Hindlimb muscle (tissue), 1 donor: ENCODE data around the gene NCAM1. TPM values are rescaled to one million over a fixed set of nuclear protein-coding genes. Genes with fewer than 3 reads are reported as not detected.

ENCODE experiments used
- DNase-seq: peaks from one replicate; pipeline ENCODE4 v3.0.0-alpha.2; 2013
- polyA plus RNA-seq: library from polyadenylated mRNA; unstranded; fragments of 120-200 nt; gene quantifications from one replicate; pipeline ENCODE4 v1.2.1, GENCODE V29; 2013; ENCODE audit not compliant: insufficient read length

Gene NCAM1
- polyA plus RNA-seq, 1 donor: 183 TPM

GRCh38 chr11:113260541-113260940, 299.3 kb downstream of the NCAM1 start:
- no peak for DNase-seq

- no peak for DNase-seq
Observed at GRCh38 chr11:113261709-113262475, 300.7 kb downstream of the NCAM1 start.

GRCh38 chr11:113262594-113262993, 301.4 kb downstream of the NCAM1 start:
- no peak for DNase-seq

- DNase-seq: no peak
Observed at GRCh38 chr11:113263458-113264259, 302.4 kb downstream of the NCAM1 start.

GRCh38 chr11:113265362-113265761, 304.1 kb downstream of the NCAM1 start:
- DNase-seq: no peak

GRCh38 chr11:113267493-113267892, 306.3 kb downstream of the NCAM1 start:
- DNase-seq: no peak

- DNase-seq: no peak
Observed at GRCh38 chr11:113269096-113269495, 307.9 kb downstream of the NCAM1 start.

GRCh38 chr11:113269636-113270035, 308.4 kb downstream of the NCAM1 start:
- no peak for DNase-seq

- no peak for DNase-seq
Observed at GRCh38 chr11:113270080-113270479, 308.9 kb downstream of the NCAM1 start.

GRCh38 chr11:113271551-113272245, 310.5 kb downstream of the NCAM1 start:
- DNase-seq: no peak

- no peak for DNase-seq
Observed at GRCh38 chr11:113272281-113272680, 311.1 kb downstream of the NCAM1 start.

GRCh38 chr11:113272927-113273615, 311.9 kb downstream of the NCAM1 start:
- DNase-seq: no peak

- DNase-seq: no peak
Observed at GRCh38 chr11:113273720-113274119, 312.5 kb downstream of the NCAM1 start.

- no peak for DNase-seq
Observed at GRCh38 chr11:113274713-113275582, 313.7 kb downstream of the NCAM1 start.

- no peak for DNase-seq
Observed at GRCh38 chr11:113275602-113276001, 314.4 kb downstream of the NCAM1 start.

GRCh38 chr11:113276466-113276865, 315.2 kb downstream of the NCAM1 start:
- no peak for DNase-seq

GRCh38 chr11:113277907-113278306, 316.7 kb downstream of the NCAM1 start:
- DNase-seq: no peak

GRCh38 chr11:113278481-113278880, 317.3 kb downstream of the NCAM1 start:
- DNase-seq: no peak

- no peak for DNase-seq
Observed at GRCh38 chr11:113278925-113279324, 317.7 kb downstream of the NCAM1 start.

GRCh38 chr11:113279591-113279990, 318.4 kb downstream of the NCAM1 start:
- no peak for DNase-seq

- DNase-seq: no peak
Observed at GRCh38 chr11:113281052-113281725, 320.0 kb downstream of the NCAM1 start.
